Left ventricle myocardium superior (tissue), 1 donor: Measurements from ENCODE around the gene METTL22. TPM values are rescaled to one million over a fixed set of nuclear protein-coding genes. Genes with fewer than 3 reads are reported as not detected.
"Not testable (repeated sequence)": the region's sequence is repeated elsewhere in the genome, so short reads cannot be mapped to it uniquely, and the experiment has no call there.

Source experiments
- ATAC-seq: fragments of 200-7000 bp; cut with Tn5 transposase; one replicate; pipeline ENCODE4 v1.9.1; 2020; ENCODE audit warnings: mild to moderate bottlenecking, moderate library complexity
- DNase-seq: peaks from one replicate; pipeline ENCODE4 v3.0.0-alpha.2; 2020
- intact Hi-C: fragments of 100-400 bp; cut with micrococcal nuclease; formaldehyde crosslinking; loops from one replicate; pipeline ENCODE4 v1.11.0; 2022
- total RNA-seq: library from RNA; stranded (reverse); fragmentation: NEBNext Ultra II Directional; extraction: Animal tissue kit (Norgen Biotek cat#: 25700); gene quantifications from one replicate; pipeline ENCODE4 v1.2.1, GENCODE V29; 2021
- donor health status: DM: no; HTN: yes; CAD: no; lungs with severe emphysema.

METTL22 gene
- total RNA-seq, 1 donor from 2014 or later: 28.6 TPM

DNA sequence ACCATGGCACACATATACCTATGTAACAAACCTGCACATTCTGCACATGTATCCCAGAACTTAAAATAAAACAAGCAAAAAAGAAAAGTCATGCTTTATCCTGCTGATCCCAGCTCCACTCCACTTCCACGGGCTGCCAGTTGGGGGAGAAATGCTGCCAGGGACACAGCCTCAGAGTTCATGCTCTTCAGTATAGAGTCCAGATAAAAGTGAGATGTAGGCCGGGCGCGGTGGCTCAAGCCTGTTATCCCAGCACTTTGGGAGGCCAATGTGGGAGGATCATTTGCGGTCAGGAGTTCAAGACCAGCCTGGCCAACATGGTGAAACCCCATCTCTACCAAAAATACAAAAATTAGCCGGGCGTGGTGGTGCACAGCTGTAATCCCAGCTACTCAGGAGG, 30.5 kb downstream of the METTL22 start:
- ATAC-seq, intact Hi-C loops, DNase-seq: not testable (repeated sequence)

DNA sequence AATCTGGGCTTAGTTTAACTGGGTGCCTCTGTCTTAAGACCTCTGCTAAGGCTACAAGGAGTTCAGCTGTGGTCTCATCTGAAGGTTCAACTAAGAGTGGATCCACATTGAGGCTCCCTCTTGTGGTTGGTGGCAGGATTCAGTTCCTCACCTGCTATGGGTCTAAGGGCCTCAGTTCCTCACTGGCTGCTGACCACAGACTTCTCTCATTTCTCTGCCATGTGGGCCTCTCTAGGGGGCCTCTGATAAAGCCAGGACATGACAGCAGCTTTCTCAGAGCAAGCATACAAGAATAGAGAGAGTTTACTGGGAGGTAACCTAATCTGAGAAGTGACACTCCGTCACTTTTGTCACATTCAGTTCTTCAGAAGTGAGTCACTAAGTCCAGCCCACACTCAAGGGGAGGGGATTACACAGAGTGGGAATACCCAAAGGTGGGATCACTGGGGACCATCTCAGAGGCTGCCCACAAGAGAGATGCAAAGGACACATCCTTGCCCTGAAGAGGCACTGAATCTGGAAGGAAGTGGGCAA, 33.8 kb downstream of the METTL22 start:
- DNase-seq: no peak
- intact Hi-C loops: no loop called here
- peak; percentile 54 for ATAC-seq

DNA sequence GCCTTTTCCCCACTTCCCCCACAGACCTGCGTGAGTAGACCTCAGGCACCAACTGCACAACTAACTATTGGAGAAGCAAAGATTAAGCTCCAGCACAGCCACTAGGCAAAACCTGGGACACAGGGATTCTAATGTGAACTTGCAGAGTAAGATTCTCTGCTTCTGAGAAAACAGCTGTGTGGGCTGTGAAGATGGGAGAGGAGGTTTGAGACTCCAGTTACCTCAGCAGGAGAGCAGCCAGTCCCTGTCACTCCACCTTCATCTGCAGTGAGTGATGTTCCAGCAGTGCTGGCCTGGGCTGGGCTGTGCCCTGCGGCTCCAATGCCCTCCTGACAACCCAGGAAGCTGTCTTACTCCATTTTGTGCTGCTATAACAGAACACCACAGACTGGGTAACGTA, 34.9 kb downstream of the METTL22 start:
- no peak for ATAC-seq
- DNase-seq: no peak
- intact Hi-C loops: no loop called here

DNA sequence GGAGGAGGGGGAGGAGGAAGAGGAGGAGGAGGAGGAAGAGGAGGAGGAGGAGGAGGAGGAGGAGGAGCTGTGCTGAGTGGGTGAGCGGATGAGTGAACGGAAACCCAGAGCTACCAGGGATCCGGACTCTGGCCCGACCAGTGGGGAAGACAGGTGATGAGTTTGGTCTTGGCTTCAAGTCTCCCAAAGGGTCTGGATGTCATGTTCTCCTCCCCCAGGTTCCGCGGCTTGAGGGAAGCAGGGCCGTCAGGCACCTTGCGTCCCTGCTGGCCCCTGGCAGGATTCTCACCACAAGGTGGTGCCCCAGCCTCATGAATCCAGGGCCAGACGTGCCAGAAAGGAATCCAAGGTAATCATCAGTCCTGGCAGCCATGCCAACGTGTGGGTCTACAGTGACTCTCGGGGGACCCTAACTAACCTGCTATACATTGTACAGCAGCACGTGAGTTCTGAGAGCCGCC, 39.4 kb downstream of the METTL22 start:
- intact Hi-C loops: no loop called here
- DNase-seq: peak; percentile 81

DNA sequence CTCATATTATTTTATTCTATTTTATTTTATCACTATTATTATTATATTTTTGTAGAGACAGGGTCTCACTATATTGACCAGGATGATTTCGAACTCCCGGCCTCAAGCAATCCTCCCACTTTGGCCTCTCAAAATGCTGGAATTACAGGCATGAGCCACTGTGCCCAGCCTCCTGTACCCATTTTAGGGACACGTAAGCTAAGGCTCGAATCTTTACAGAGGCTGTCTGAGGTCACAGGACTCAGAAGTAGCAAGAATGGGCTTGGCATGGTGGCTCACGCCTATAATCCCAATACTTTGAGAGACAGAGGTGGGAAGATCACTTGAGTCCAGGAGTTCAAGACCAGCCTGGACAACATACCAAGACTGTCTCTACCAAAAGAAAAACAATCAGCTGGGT, 40.2 kb downstream of the METTL22 start:
- ATAC-seq: no peak
- DNase-seq: no peak
- intact Hi-C loops: no loop called here

More for the DNA sequence above, 39.4 kb downstream of the METTL22 start:
- ATAC-seq: peak; percentile 88

DNA sequence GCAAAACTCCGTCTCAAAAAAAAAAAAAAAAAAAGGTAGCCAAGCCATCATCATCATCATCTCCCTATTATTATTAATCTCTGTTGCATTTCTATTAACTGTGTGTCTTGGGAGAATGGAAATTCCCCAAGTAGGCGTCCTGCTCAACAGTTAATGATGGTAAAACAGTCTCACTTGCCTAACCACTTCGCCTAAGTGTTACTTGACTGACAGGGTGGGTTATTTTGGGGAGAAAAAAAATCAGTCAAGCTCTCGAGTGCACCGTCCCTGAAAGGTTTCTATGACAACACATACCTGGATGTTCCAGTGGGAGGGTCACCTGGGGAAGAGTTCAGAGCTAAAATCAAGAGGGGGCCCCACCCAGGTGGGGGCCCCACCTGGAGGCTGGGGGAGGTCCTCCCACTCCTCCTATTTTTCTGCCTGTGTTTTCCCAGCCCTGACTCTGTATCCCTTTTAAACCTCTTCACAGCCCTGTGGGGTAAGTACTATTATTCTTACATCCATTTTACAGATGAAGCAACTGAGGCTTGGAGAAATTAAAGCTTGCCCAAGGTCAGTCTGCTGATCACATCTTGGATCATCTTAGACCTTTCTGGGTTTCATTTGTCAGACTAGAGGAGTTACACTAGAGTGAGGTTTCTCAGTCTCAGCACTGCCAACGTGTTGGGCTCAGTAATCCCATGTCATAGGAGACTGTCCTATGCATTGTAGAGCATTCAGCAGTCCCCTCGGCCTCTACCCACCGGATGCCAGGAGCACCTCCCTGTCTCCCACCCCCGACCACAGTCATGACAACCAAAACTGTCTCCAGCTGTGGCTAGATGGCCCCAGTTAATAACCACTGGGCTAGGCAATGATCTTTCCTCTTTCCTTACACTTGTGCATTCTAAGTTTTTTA, 41.9 kb downstream of the METTL22 start:
- intact Hi-C loops: no loop called here
- no peak for ATAC-seq
- no peak for DNase-seq

DNA sequence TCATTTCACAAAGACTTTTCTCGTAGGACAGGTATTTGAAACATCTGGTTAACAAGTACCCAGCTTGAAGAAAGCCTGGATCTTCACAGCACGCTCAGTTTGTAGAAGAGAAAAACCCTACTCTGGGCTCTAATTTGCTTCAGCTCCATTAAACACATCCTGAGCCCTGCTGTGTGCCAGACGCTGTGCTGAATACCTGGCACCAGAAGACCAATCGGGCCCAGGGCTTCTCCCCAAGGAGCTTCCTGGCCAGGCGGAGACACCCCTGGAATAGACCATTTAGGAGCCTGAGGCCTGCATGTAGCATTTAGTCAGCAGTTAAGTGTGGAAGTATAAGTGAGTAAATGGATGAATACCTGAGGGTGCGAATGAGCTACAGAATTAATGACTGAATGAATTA, 44.0 kb downstream of the METTL22 start:
- intact Hi-C loops: loop anchor here (5.0 kb wide), 1 partner anchor 127 kb away; no protein-coding TSS in a partner anchor
- no peak for ATAC-seq
- DNase-seq: no peak

DNA sequence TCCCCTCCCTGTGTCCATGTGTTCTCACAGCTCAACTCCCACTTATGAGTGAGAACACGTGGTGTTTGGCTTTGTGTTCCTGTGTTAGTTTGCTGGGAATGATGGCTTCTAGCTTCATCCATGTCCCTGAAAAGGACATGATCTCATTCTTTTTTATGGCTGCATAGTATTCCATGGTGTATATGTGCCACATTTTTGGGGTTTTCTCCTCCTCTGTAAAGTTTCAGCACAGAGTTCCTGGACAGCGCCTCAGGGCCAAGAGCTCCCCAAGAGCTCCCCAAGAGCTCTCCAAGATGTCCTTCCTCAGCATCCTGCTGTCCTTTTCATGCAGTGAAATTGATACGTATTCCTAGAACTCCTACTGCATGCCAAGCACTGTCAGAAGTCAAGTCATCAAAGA, 46.0 kb downstream of the METTL22 start:
- no peak for ATAC-seq
- intact Hi-C loops: loop anchor here (5.0 kb wide), 1 partner anchor 125 kb away; no protein-coding TSS in a partner anchor
- DNase-seq: no peak

DNA sequence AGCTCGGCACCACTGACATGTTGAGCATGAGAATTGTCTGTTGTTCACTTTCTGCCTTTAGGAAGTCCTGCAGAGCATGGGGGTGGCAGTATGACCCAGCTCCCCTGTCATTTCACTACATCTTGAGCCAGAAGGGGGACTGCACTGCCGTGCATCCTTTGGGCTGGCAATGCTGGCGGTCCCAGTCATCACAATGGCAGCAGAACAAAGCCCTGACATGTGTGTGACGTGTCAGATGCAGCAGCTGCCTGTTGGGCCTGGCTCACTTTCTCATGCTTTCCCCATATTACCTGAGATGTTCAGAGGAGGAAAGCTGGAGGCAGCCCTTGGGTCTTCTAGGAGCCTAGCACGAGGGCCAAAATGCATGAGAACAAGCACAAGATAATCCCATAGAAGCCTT, 46.6 kb downstream of the METTL22 start:
- no peak for DNase-seq
- no peak for ATAC-seq
- intact Hi-C loops: loop anchor here (5.0 kb wide), 1 partner anchor 124 kb away; no protein-coding TSS in a partner anchor

DNA sequence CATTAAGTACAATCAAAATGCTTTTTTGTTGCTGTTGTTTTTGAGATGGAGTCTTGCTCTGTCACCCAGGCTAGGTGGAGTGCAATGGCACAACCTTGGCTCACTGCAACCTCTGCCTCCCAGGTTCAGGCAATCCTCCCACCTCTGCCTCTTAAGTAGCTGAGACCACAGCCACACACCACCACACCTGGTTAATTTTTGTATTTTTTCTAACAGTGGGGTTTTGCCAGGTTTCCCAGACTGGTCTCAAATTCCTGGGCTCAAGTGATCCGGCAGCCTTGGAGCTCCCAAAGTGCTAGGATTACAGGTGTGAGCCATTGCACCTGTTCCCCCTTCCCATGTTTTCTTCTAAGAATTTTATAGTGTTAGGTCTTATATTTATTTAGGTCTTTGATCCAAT, 48.0 kb downstream of the METTL22 start:
- no peak for ATAC-seq
- DNase-seq: no peak
- intact Hi-C loops: loop anchor here (5.0 kb wide), 1 partner anchor 123 kb away; no protein-coding TSS in a partner anchor

DNA sequence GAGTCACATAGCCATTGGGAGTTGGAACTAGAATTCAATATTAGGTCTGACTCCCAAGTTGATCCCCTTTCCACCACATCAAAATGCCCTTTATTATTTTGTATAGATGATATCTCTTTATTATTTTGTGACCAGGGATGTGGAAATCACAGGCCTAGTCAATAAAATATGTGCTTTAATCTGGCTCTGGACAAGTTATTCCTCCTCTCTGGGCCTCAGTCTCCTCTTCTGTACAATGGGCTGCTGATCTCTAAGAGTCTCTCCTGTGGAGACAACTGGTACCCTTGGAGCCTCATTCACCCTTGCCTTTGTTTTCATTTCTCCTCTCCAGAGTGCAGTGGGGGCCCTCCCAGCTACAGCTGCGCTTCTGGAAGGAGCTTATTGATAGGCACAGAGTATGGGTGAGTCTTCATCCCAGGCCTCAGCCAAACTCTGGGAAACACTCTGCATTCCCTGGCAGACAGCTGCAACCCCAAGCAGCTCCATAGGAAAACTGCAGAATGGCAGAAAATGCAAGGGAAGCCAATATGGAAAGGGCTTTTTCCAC, 48.6 kb downstream of the METTL22 start:
- ATAC-seq: no peak
- intact Hi-C loops: no loop called here
- DNase-seq: no peak

DNA sequence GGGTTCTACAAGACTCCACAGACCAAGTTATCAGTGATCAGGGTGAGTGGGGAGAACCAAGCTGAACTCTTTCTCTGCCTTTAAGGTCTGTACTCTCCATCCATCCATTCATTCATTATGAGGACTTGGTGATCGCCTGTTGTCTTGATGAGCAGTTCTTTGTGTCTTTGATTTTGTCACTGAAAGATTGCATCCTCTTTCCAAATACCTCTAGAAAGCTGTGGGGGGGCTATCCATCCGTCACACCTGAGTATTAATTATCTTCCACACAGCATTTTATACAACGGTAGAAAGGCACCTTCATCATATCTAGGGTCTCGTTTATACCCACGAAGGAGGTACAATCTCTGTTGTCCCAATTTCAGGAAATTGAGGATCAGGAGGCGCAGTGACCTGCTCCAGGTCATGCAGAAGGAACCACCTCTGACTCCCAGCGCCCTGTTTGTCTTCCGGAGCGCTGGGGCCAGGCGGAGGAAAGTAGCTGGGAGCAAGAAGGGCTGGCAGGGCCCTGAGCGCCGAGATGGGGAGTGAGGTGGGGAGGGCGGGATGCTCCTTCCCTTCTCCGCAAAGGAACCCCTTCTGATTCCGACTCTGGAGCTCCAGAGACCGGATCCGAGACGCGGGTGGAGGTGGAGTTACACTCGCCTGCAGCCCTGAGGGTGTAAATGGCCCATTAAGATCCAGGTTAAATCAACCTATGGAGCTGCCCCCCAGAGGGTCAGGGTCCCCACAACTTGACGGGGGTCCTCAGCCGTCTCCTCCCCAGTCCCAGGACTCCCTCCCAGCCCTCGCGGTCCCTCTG, 52.3 kb downstream of the METTL22 start:
- DNase-seq: no peak
- intact Hi-C loops: no loop called here
- ATAC-seq: peak; percentile 71

DNA sequence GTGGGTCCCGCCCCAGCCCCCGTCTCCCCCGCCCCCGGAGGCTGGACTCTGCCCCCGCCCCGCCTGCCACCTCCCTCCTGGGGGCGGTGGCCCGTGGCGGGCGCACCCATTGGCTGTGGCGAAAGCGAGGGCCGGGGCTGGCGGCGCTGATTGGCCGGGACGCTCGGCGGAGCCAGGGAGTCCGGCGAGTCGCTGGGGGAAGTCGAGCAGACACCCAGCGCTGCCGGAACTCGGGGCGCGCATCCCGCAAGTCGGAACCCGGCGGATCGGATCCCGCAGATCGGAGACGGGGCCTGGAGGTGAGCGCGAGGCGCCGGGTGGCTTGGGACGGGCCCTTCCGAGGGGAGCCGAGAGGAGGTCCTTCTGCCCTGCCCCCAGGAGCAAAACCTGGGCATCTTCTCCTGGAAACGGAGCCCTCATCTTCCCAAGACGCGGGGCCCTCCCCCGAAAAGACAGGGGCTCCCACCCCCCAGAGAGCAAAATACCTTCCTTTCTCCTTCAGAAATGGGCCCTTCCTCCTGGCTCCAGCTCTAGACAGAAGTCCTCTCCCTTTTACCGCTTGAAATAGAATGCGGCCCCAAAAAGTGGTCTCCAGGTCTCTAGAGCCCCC, 53.0 kb downstream of the METTL22 start, which contains the start of gene ABAT:
ABAT (plus strand) TSS at position 205 of the 610 bp plus-strand sequence. CDS start 61,123 bp downstream, outside the sequence.
- DNase-seq: peak; percentile 94
- ATAC-seq: peak; percentile 100
- intact Hi-C loops: no loop called here

DNA sequence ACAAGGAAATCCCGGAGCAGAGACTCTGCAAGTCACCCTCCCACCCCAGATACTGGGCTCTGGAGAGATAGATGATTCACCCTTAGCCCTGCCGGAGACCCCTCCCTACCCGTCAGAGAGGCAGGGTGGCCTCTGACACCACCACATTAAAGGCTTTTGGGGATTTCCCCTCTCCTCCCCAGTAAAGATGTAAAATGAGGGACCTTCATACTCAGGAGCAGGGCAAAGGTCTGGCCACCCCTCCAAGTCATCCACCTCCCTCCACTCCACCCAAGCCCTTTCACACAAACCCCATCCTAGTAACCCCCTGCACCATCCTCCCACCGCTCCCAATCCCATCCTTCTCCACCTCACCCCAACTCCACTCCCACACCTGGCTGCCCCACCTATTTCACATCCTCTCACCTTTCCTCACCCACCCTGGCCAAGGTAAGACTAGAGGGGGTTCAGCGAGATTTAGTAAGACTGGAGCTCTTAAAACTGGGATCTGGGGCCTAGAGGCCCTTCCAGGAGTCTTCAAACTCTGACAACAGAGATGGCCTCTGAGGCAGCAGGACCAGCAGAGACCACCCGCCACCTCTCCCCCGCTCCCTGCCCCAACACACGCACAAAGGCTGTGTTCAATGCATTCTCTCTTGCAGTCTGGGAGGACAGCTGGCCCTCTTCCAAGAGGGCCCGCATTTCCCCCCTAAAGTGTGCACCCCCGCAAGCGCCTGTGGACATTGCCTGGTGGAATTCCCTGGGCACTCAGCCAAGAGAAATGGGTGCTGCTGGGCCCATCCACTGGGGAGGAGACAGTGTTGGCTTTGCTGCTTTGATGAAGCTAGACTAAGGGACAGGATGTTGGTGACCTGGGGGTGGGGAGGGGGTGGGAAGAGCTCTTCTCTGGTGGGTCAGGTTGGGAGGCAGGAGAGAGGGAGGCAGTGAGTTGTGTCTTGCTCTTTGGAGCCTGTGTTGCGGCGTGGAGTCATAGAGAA, 54.0 kb downstream of the METTL22 start:
- intact Hi-C loops: no loop called here
- ATAC-seq (no peak), DNase-seq (no peak)

DNA sequence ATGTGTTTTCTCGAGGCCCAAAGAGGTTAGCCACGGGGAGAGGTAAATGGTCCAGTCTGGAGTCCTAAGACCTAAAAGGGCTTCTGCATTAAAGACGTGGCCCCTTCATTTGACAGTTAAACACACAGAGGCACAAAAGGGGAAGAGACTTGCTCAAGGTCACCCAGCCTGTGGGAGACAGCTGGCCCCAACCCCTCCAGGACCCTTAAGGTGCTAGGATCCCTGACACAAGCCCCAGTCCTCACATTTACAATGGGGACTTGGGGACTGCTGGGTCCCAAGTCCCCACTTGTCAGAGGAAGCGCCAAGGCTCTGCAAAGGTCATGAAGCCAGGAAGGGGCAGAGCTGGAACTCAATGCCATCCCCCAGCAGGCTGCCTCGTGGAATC, 54.7 kb downstream of the METTL22 start:
- intact Hi-C loops: no loop called here
- ATAC-seq (no peak), DNase-seq (no peak)

DNA sequence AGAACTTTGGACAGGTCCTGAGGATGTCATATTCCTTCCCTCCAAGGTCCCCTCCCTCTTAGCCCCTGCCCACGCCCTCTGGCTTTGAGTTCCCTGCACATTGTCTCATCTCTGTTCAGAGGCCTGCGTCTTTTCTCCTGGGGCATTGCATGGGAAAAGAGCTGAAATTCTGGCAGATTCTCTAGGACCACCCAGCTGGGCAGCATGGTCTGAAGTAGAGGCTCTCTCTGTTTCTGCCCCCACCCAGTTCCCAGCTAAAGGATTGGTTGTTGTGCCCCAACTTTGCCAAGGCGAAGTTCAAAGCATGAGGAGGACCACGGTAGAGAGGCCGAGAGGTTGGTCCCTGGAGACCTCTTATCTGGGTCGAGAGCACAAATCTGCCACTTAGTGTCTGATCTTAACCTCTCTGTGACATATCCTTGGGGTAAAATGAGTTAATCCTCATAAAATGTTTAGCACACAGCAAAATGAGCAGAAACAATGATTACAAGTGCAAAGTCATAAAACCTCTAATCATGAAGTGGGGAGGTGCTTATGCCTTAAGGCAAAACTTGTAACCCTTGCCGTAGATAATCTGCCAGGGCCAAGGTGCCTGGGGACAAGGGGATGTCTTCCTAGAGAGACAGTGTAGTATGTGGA, 55.4 kb downstream of the METTL22 start:
- no peak for ATAC-seq
- DNase-seq: no peak
- intact Hi-C loops: no loop called here

DNA sequence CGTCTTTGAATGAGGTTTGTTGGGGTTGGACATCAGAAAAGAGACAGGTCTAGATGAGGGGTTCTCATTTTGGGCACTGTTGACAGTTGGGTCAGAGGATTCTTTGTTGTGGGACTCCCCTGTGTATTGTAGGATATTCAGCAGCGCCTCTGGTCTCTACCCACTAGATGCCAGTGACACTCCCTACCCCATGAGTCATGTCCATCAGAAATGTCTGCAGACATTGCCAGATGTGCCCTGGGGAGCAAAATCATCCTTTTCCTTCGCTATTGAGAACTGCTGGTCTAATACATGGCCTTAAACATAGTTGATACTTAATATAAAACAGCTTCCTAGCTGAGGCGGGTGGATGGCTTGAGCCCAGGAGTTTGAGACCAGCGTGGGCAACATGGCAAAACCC, 56.0 kb downstream of the METTL22 start:
- intact Hi-C loops: no loop called here
- no peak for DNase-seq
- ATAC-seq: no peak
